Measurements from ENCODE around the gene BUB1B. TPM values are rescaled to one million over a fixed set of nuclear protein-coding genes. Genes with fewer than 3 reads are reported as not detected.
"Not testable (repeated sequence)": the region's sequence is repeated elsewhere in the genome, so short reads cannot be mapped to it uniquely, and the experiment has no call there.

Gene BUB1B
- total RNA-seq, 1 donor: 2.2 TPM

GRCh38 chr15:40162552-40162951 lies 1.7 kb downstream of the BUB1B start:
- Histone ChIP-seq H4K20me1 (ENCODE audit: insufficient read depth, low read length) (no peaks in the 10 kb centered on the region), H3K4me2 (ENCODE audit: insufficient read depth, low read length) (peak overlapping the region; percentile 85), H3K9me3 (ENCODE audit: low read depth, low read length) (no peaks in the 10 kb centered on the region), H3K27me3 (ENCODE audit: insufficient read depth, low read length) (no peaks in the 10 kb centered on the region), H3K27ac (ENCODE audit: low read depth, low read length) (no peak overlapping the region), H3K4me3 (ENCODE audit: insufficient read depth, low read length) (peak overlapping the region; percentile 89), H3K36me3 (ENCODE audit: insufficient read depth, low read length) (peaks cover 3% of the 10 kb centered on the region), H2AFZ (ENCODE audit: low read length) (peak overlapping the region; percentile 36), H3K79me2 (ENCODE audit: insufficient read depth, low read length) (peaks cover 54% of the 10 kb centered on the region), H3K4me1 (ENCODE audit: insufficient read depth, low read length) (peaks cover 21% of the 10 kb centered on the region)
- DNase-seq (ENCODE audit: insufficient read length, low spot score, missing footprints): no peak
- TF ChIP-seq CTCF (IDR thresholded peaks at IDR 0.05; ENCODE audit: extremely low read depth, low read depth, low read length): no peak

- peaks cover 60% of the 10 kb centered on the region for H3K79me2 ChIP-seq (ENCODE audit: insufficient read depth, low read length)
- no peak for TF ChIP-seq CTCF (IDR thresholded peaks at IDR 0.05; ENCODE audit: extremely low read depth, low read depth, low read length)
- H3K4me3 ChIP-seq (ENCODE audit: insufficient read depth, low read length): no peak overlapping the region
- no peak overlapping the region for H3K27ac ChIP-seq (ENCODE audit: low read depth, low read length)
- no peak overlapping the region for H3K4me2 ChIP-seq (ENCODE audit: insufficient read depth, low read length)
- H3K27me3 ChIP-seq (ENCODE audit: insufficient read depth, low read length): no peaks in the 10 kb centered on the region
- H3K4me1 ChIP-seq (ENCODE audit: insufficient read depth, low read length): peaks cover 21% of the 10 kb centered on the region
- H2AFZ ChIP-seq (ENCODE audit: low read length): peak overlapping the region; percentile 42
- H4K20me1 ChIP-seq (ENCODE audit: insufficient read depth, low read length): no peaks in the 10 kb centered on the region
- H3K36me3 ChIP-seq (ENCODE audit: insufficient read depth, low read length): peaks cover 3% of the 10 kb centered on the region
- no peak for DNase-seq (ENCODE audit: insufficient read length, low spot score, missing footprints)
- no peaks in the 10 kb centered on the region for H3K9me3 ChIP-seq (ENCODE audit: low read depth, low read length)
Observed at GRCh38 chr15:40163657-40164416, 3.0 kb downstream of the BUB1B start.

GRCh38 chr15:40167374-40167773 lies 6.5 kb downstream of the BUB1B start:
- H3K4me3 ChIP-seq (ENCODE audit: insufficient read depth, low read length); H3K27ac ChIP-seq (ENCODE audit: low read depth, low read length); H3K4me2 ChIP-seq (ENCODE audit: insufficient read depth, low read length); DNase-seq (ENCODE audit: insufficient read length, low spot score, missing footprints); H3K4me1 ChIP-seq (ENCODE audit: insufficient read depth, low read length); H4K20me1 ChIP-seq (ENCODE audit: insufficient read depth, low read length); H3K9me3 ChIP-seq (ENCODE audit: low read depth, low read length); H3K27me3 ChIP-seq (ENCODE audit: insufficient read depth, low read length): not testable (repeated sequence)
- H3K79me2 ChIP-seq (ENCODE audit: insufficient read depth, low read length): peaks cover 45% of the 10 kb centered on the region
- H2AFZ ChIP-seq (ENCODE audit: low read length): peak overlapping the region; percentile 69
- peaks cover 10% of the 10 kb centered on the region for H3K36me3 ChIP-seq (ENCODE audit: insufficient read depth, low read length)

- H3K4me2 ChIP-seq (ENCODE audit: insufficient read depth, low read length): no peak overlapping the region
- H3K4me3 ChIP-seq (ENCODE audit: insufficient read depth, low read length): no peak overlapping the region
- no peaks in the 10 kb centered on the region for H3K27me3 ChIP-seq (ENCODE audit: insufficient read depth, low read length)
- H3K36me3 ChIP-seq (ENCODE audit: insufficient read depth, low read length): peaks cover 12% of the 10 kb centered on the region
- H3K79me2 ChIP-seq (ENCODE audit: insufficient read depth, low read length): no peaks in the 10 kb centered on the region
- DNase-seq (ENCODE audit: insufficient read length, low spot score, missing footprints): no peak
- no peaks in the 10 kb centered on the region for H4K20me1 ChIP-seq (ENCODE audit: insufficient read depth, low read length)
- no peak for TF ChIP-seq CTCF (IDR thresholded peaks at IDR 0.05; ENCODE audit: extremely low read depth, low read depth, low read length)
- H3K9me3 ChIP-seq (ENCODE audit: low read depth, low read length): no peaks in the 10 kb centered on the region
- no peak overlapping the region for H2AFZ ChIP-seq (ENCODE audit: low read length)
- no peaks in the 10 kb centered on the region for H3K4me1 ChIP-seq (ENCODE audit: insufficient read depth, low read length)
- no peak overlapping the region for H3K27ac ChIP-seq (ENCODE audit: low read depth, low read length)
Observed at GRCh38 chr15:40175160-40175559, 14.3 kb downstream of the BUB1B start.

Data from osteoblast (primary cell).